DMS 273 treated with DMSO at 0.1 percent for 48 hours (cell line): ENCODE measurements around the gene BTRC.
"Not testable (repeated sequence)": the region's sequence is repeated elsewhere in the genome, so short reads cannot be mapped to it uniquely, and the experiment has no call there.

Experiments used
- DNase-seq: peaks from one replicate; lab custom pipeline; 2025; lab: John Stamatoyannopoulos, UW

Gene BTRC

GRCh38 chr10:101588879-101589278, 234.9 kb downstream of the BTRC start:
- DNase-seq: no peak

- not testable (repeated sequence) for DNase-seq
Measured at GRCh38 chr10:101593331-101593730, 239.4 kb downstream of the BTRC start.

- DNase-seq: no peak
Measured at GRCh38 chr10:101595591-101596433, 241.8 kb downstream of the BTRC start.

DNA sequence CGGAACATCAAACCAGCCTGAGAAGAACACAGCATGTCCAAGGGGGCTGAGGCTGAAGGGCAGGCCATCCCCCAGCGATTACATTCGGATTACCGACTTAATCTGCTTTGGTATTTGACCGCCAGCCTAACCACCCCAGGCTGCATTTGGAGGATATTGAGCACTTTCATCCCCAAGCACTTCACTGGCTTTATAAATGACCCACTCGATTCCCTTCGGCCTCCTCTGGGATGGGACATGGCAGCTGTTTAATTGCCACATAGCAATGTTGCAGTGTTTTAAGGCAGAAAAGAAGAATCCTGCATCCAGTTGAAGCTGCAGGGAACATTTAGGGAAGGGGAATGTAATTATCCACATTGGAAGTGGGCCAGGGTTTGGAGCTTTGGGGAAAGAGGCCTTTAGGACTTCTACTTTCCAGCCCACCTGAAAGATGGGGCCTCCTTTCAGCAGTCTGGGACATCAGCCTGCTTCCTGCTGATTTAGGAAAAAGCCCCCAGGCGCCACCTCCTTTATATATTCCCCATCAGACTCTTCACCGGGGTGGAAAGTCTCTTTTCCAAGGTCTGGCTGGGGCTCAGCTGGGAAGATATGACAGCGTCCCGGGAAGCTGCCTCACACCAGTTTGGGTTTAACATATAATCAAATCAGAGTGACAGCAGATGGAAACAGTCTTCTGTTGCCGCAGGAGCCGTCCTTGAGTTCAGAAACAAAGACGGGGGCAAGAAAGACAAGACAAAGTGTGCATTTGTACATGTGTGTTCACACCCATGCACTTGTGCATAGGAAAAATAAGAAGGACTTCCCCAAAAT, 243.3 kb downstream of the BTRC start:
- no peak for DNase-seq

GRCh38 chr10:101601541-101601940, 247.6 kb downstream of the BTRC start:
- DNase-seq: no peak

- DNase-seq: peak; percentile 62
Measured at GRCh38 chr10:101602761-101603398, 248.9 kb downstream of the BTRC start.
